H54 (cell line): ENCODE data around the gene LMX1A.

Source experiments
- DNase-seq: peaks from one replicate; pipeline ENCODE4 v3.0.0; 2011; ENCODE audit warnings: low spot score, mixed read lengths; ENCODE audit not compliant: insufficient read length
- FAIRE-seq: peaks from 3 replicates; lab custom pipeline; 2011; peaks lifted over from hg19 to GRCh38; lab: Jason Lieb, UNC
- POLR2A ChIP-seq: IDR thresholded peaks from 2 replicates; pipeline ENCODE4 v1.6.1; 2011; ENCODE audit warnings: low read depth, mild to moderate bottlenecking, low read length

The LMX1A gene

GRCh38 chr1:165254376-165254775, 102.1 kb downstream of the LMX1A start:
- TF ChIP-seq POLR2A = no peak
- FAIRE-seq = no peak
- no peak for DNase-seq

DNA sequence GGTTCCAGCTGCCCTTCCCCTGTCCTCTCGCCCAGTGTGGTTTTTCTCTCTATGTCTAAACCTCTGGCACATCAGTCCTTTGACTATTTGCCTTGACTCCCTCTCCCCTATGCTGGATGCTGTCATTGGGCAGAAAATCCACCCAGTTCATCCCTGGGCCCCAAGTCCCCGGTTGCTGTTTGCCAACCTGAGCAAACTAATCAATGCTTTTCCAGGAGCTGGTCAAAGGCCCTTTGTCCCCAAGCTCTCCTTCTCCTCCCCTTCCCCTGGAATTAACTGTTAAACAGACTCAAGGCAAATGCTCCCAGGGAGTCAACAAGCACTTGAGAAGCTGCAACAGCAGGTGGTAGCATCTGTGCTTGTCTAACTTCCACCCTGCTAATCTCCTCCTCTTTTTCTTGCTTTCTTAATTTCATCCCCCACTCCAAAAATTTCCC, 102.7 kb downstream of the LMX1A start:
- TF ChIP-seq POLR2A = no peak
- FAIRE-seq = no peak
- no peak for DNase-seq

- DNase-seq = no peak
- no peak for FAIRE-seq
- TF ChIP-seq POLR2A = no peak
Measured at GRCh38 chr1:165248969-165249571, 107.4 kb downstream of the LMX1A start.

DNA sequence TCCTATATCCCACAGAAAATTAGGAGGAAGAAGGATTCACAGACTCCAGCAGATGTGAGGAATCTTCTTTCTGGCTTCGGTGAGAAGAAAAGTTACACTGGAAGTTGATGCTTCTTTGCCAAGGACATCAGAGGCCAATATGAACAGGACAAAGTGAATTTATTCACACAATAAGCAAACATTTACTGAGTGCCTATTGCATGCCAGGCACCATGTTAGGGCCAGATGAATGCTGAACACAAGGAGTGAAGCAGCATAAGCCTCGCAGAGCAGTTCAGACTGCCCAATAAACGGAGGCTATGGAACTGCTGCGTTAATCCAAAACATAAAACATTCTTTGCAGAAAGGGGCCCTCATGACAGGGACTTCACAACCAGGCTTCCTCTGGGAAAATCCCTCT, 114.6 kb downstream of the LMX1A start:
- no peak for TF ChIP-seq POLR2A
- DNase-seq (no peak), FAIRE-seq (no peak)

DNA sequence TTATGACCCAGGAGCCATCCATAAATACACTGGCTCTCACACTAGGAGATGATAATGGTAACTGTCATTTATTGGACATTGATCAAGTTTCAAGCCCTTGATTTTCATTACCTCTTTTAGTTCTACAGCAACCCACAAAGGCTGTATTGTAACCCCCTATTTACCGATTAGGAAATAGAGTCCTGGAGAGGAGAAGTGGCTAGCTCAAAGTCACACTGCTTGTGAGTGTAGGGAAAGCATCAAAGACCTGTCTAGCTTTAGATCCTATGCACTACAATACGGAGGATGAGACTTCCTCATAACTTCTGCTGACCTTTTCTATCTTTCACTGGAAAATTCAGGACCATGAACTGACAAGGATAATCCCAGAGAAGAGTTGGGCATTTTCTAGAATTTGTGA, 115.2 kb downstream of the LMX1A start:
- no peak for TF ChIP-seq POLR2A
- DNase-seq = no peak
- no peak for FAIRE-seq

DNA sequence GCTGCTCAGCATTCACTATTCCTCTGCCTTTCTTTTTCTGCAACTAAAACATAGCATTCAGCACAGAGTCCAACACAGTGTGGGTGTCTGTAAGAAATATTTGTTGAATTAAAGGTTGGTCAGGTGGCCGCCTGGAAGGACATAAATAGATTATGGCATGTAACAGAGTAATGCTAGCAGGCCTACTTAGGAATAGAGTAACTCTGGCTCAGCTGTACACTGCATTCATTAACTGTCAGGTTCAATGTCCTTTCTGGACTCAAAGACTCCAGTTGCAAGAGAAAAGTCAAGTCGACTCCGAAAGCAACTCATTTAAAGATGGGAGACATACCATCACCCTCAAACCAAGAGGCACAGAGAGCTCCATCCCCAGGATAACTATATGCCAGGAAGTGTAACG, 116.0 kb downstream of the LMX1A start:
- DNase-seq (no peak), FAIRE-seq (no peak)
- no peak for TF ChIP-seq POLR2A

DNA sequence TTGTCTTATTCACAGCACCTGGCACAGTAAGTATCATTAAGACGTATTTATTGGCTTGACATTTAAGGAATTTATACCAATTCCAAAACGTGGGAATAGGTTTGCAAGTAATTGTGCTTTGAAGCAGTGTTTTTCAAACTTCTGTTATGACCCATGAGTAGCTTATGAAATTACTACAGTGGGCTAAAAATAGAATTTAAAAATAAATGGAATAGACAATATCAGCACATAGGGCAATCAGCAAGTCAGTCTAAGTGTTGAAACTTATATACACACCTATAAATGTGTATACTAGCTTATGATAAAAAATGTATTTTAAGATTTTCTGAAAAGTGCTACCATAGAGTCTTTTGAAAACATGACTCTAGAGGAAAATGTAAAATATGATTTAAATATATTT, 116.6 kb downstream of the LMX1A start:
- TF ChIP-seq POLR2A = no peak
- DNase-seq = no peak
- FAIRE-seq = no peak

- no peak for DNase-seq
- TF ChIP-seq POLR2A = no peak
- no peak for FAIRE-seq
Measured at GRCh38 chr1:165235777-165236291, 120.7 kb downstream of the LMX1A start.

- TF ChIP-seq POLR2A = no peak
- FAIRE-seq (no peak), DNase-seq (no peak)
Measured at GRCh38 chr1:165235155-165235776, 121.2 kb downstream of the LMX1A start.

- TF ChIP-seq POLR2A = no peak
Measured at GRCh38 chr1:165234149-165234548, 122.4 kb downstream of the LMX1A start.

GRCh38 chr1:165228676-165229075, 127.8 kb downstream of the LMX1A start:
- DNase-seq = no peak
- no peak for TF ChIP-seq POLR2A
- no peak for FAIRE-seq

More at GRCh38 chr1:165234149-165234548, 122.4 kb downstream of the LMX1A start:
- FAIRE-seq = no peak
- DNase-seq = no peak

- DNase-seq = no peak
Measured at GRCh38 chr1:165228111-165228655, 128.3 kb downstream of the LMX1A start.

DNA sequence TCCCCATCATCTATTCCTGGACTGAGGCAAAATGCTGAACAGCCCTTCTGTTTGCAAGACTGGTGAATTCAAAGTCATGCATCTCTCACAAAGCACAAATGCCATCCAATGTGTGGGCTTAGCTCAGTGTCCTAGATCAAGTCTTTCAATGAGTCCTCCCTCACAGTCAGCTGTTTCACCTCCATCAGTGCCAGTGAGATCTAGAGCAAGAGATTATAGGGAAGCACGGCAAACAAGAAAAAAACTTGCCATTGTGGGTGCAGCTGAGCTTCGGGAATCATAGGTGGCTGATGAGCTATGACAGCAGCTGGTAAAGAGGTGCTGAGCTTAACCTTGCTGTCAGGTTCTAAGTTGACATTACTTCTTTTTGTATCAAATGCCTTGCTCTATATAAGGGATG, 130.2 kb downstream of the LMX1A start:
- no peak for DNase-seq
- FAIRE-seq = no peak
- TF ChIP-seq POLR2A = no peak

More at GRCh38 chr1:165228111-165228655, 128.3 kb downstream of the LMX1A start:
- TF ChIP-seq POLR2A = no peak
- no peak for FAIRE-seq

- FAIRE-seq (no peak), DNase-seq (no peak)
- TF ChIP-seq POLR2A = no peak
Measured at GRCh38 chr1:165225650-165226049, 130.9 kb downstream of the LMX1A start.
